ENCODE data around the gene ARL1.
"Not testable (repeated sequence)": the region's sequence is repeated elsewhere in the genome, so short reads cannot be mapped to it uniquely, and the experiment has no call there.

Gene ARL1

DNA sequence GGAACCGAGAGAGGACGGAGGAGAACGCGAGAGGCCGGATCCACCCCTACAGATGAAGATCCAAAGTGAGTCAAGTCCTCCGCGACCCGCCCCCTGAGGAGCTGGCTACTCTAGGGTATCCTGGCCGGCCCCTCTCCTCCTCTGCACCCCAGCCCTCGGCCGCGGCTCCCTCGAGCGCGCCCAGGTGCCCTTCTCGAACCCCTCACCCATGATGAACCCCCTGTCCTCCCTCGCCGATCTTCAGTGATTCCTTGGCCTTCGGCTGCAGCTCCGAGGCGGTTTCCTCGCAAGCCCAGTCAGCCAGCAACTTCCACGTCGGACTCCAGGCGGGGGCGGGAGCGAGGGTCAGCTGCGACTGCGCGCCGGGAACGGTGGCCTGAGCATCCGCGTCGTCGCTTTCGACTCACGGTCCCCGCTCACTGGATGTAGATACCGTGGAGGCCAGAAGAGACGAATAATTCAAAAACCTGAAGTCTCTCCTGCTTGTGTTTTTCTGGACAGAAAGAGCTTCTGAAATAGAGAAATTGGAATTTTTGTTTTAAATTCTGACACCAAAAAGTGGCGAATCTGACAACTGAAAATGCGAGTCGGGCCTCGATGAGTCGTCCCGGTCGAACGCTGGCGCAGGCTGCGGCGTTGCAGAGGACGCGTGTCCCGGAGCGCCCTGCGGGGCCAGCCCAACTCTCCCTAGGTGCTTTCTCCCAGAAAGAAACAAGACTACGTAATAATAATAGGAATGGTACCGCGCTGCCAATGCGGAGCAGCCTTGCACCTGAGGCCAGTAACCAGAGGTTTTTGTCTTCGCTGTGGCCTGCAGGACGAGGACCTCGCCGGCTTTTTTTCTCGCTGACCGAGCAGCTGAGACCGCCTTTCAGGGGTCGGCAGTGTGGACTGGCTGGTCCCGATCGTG, at the start of gene ARL1:
Gene ARL1 (minus strand): TSS at position 337 of the 910 bp plus-strand sequence. CDS start 127 bp downstream, at position 210.
- DNase-seq, result peak; percentile 74 to 86

DNA sequence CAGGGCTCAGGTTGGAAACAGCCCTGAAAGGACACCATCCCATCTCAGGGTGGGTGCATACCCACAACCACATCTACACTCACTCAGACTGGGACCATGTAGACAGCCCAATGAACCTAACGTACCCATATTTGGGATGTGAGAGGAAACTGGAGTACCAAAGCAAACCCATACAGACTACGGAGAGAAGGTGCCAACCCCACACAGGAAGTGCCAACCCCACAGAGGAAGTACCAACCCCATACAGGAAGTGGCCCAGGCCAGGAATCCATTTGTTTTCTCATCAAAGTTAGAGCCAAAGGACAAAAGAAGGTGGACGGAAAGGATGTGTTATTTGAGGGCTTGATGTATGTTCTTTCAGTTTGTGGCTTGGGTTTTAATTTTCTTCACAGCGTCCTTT, 48.1 kb upstream of the ARL1 start:
- DNase-seq, result no peak

DNA sequence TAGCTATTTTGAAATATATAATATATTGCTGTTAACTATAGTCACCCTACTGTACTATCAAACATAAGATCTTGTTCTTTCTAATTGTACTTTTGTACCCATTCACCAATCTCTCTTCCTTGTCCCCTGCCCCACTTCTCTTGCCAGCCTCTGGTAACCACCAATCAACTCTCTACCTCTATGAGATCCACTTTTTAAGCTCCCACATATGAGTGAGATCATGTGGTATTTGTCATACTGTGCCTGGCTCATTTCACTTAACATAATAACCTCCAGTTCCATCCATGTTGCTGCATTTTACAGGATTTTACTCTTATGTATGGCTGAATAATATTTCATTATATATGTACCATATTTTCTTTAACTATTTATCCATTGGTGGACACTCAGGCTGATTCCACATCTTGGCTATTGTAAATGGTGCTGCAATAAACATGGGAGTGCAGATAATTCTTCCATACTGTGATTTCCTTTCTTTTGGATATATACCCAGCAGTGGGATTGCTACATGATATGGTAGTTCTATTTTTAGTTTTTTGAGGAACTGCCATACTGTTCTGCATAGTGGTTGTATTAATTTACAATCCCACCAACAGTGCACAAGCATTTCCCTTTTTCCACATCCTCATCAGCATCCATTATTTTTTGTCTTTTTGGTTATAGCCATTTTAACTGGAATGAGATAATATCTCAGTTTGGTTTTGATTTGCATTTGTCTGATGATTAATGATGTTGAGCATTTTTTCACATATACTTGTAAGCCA, 34.1 kb upstream of the ARL1 start:
- DNase-seq, result no peak

DNA sequence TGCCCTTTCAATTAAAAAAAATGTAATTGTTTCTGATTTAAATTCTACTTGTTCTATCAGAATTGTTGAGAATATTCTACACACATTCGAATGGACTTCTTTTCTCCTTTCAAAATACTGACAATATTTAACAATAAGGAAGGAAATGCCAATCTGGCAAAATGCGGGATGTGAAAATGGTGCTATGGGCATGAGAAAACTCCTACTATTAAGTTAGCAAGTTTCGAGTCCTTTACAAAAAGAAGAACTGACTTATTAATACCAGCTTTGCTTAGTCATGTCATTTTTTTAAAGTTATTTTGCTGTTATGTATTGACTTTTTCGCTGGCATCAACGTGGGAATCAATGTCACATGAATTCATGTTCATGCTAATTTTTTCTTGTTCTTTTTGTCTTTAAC, 31.7 kb upstream of the ARL1 start:
- DNase-seq, result no peak

DNA sequence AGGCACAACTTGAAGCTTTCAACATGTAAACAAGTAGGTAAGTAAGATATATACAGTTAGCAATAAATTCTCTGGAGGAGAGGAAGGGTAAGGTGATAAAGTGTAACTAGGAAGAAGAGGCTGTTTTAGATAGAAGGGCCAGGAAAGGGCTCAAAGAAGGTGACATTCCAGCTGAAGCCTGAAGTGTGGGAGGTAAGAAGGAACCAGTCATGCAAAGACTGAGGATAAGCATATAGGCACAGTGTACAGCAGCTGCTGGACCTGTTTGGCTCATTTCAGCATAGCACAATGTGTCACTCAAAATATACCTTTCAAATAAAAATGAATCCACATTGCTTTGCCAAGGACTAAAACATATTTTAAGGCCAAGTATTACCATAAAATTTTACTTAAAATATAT, 28.6 kb upstream of the ARL1 start:
- DNase-seq, result no peak

DNA sequence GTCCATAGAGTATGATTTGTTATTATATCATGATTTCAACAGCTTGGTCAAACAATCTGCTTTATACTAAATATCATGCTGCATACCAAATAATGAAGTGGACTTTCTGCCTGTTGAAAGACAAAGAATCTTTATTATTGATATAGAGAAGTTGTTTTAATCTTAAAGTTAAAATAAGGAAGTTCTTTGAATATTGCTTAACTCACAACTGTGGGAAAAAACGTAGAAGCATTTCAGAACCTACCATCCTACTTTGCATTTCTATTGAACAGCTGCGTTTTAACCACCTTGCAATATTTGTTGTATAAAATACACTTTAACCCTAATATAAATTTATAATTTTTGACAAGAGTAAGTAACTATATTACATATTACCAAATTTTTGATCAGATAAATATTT, 22.9 kb upstream of the ARL1 start:
- no peak for DNase-seq

DNA sequence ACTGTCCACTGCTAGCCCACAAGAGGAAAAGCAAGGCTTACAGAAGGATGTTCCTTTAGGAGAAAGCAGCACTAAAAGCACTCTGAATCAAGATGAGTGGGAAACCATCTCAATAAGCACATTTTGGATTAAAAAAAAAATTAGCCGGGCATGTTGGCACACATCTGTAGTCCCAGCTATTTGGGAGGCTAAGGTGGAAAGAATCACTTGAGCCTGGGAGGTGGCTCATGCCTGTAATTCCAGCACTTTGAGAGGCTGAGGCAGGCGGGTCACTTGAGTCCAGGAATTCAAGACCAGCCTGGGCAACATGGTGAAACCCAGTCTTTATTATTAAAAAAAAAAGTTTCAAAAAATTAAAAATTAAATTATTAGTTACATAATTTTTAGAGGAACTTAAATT, 17.0 kb upstream of the ARL1 start:
- no peak for DNase-seq

DNA sequence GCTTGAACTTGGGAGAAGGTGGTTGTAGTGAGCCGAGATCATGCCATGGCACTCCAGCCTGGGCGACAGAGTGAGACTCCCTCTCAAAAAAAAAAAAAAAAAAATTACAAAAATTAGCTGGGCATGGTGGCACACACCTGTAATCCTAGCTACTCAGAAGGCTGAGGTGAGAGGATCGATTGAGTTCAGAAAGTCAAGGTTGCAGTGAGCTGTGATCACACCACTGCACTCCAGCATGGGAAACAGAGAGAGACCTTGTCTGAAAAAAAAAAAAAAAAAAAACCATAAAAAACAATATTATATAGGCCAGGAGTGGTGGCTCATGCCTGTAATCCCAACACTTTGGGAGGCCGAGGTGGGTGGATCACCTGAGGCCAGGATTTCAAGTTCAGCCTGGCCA, 14.5 kb upstream of the ARL1 start:
- DNase-seq, result not testable (repeated sequence)

DNA sequence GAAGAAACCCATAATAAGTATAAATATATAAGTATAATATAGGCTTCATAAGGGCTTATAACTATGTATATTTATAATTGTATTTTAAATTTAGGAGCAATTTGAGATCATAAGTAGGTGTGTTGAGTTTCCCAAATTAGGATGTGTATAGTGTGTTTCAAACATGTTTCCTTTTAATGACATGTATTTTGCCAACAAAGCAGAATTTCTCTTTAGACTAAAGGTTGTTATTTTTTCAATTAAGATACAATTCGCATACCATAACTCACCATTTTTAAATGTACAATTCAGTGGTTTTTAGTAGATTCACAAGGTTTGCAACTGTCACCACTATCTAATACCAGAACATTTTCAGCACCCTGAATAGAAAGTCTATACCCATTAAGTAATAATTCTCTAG, 7.7 kb upstream of the ARL1 start:
- DNase-seq, result no peak

DNA sequence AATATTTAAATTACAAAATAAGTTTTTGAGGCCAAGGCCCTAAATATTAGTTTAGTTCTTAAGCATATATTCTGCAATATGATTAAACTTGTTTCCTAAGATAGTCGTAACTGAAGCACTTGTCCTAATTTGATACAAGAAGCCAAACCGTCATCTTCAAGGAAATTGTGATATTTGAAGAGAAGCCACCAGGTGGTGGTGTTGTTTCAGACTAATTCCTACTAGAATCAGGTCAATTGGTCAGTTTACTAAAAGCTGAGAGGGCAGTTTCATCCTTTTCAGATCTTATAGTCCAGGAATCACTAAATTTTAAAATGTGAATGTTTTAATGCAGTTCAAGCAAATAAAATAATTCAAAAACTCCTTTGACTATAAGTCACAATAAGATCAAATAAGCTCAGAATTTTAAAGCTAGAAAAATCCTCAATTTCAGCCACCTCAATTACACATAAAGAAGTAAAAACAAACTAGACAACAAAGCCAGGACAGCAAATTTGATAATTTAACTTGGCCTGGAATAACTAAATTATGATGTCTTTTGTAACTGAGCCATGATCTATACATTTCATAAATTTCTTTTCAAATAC, 7.1 kb upstream of the ARL1 start:
- peak; percentile 33 to 38 for DNase-seq

DNA sequence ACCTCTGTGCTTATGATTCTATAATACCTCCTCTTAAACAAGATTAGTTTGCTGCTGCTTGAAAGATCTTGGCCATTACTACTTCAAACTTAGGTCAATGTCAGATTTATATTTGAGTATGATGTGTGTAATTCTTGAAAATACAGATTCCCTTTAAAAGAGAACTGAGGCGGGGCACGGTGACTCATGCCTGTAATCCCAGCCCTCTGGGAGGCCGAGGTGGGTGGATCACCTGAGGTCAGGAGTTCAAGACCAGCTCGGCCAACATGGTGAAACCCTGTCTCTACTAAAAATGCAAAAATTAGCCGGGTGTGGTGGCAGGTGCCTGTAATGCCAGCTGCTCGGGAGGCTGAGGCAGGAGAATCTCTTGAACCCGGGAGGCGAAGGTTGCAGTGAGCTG, 2.6 kb upstream of the ARL1 start:
- not testable (repeated sequence) for DNase-seq

DNA sequence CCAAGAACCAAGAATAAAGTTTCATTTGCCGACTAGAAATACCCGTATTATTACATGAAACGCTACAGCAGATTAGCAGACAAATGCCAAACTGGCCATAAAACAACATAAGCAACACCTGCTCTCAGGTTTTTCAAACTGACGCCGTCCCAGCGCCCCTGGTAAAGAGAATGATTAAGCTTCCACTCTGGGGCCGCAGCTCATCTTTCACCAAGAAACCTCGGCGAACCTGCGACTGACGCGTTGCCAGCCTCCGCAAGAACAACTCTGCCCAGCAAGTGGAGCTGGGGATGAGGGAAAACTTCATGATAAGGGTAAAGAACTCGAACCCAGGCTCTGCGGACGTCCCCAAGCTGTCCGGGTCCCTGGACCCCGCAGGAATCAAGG, 530 bp downstream of the ARL1 start:
- DNase-seq, result no peak

DNA sequence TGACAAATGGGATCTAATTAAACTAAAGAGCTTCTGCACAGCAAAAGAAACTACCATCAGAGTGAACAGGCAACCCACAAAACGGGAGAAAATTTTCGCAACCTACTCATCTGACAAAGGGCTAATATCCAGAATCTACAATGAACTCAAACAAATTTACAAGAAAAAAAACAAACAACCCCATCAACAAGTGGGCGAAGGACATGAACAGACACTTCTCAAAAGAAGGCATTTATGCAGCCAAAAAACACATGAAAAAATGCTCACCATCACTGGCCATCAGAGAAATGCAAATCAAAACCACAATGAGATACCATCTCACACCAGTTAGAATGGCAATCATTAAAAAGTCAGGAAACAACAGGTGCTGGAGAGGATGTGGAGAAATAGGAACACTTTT, 16.4 kb downstream of the ARL1 start:
- not testable (repeated sequence) for DNase-seq

DNA sequence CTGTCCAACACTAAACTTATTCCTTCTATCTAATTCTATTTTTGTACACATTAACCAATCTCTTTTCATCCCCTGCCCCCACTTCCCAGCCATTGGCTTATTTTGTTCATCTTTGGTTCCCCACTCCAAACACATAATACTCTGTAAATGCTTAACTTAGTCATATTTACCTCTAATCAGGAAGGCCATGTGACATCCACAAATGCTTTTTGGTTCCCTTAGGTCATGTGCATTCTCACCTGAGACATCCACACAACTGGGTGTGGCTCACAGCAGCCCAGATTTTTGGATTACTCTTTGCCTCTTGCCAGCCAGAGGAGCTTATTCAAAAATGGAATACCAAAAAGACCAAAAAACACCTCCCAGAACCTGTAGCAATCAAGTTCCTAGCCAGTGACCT, 28.4 kb downstream of the ARL1 start:
- no peak for DNase-seq

DNA sequence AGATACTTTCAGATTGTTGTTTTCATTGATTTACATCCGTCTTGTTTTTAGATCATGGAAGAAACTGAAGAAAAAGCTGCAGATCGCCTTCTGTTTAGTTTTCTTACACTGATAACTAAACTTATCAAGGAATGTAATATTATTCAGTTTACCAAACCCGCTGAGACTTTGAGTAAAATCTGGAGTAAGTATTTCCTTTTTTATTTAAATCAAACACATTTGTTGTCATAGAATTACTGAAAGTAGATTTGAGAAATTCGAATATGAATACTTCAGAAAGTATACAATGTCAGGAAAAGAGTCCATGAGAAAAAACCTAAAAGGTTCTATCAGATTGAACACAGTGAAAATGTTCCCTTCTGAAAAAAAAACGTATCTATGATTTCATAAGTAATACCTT, 32.0 kb downstream of the ARL1 start:
- no peak for DNase-seq

DNA sequence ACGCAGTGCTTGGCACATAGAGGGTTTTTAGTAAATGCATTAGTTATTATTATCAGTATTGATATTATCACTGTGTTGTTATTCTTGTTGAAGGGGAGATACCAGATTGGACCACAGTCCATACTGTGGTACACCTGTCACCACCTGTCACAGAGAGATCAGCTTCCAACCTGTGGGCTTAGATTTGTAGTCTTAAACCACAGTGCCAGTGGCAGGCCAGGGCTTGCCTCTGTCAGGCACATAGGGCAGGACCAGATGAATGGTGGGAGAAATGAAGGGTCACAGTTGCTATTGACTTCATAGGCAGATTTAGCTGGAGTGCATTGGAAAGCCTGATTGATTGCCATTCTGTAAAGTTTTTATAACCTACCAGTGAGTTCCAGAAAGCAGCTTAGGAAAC, 35.1 kb downstream of the ARL1 start:
- DNase-seq, result no peak

DNA sequence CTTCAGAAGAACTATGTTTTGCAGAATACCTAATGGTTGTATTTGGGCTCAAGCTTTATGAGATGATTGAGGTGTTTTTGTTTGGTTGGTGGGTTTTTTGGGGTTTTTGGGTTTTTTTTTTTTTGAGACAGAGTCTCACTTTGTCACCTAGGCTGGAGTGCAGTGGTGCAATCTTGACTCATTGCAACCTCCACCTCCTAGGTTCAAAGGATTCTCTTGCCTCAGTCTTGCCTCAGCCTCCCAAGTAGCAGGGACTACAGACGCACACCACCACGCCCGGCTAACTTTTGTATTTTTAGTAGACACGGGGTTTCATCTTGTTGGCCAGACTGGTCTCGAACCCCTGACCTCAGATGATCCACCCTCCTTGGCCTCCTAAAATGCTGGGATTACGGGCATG, 39.6 kb downstream of the ARL1 start:
- no peak for DNase-seq

DNA sequence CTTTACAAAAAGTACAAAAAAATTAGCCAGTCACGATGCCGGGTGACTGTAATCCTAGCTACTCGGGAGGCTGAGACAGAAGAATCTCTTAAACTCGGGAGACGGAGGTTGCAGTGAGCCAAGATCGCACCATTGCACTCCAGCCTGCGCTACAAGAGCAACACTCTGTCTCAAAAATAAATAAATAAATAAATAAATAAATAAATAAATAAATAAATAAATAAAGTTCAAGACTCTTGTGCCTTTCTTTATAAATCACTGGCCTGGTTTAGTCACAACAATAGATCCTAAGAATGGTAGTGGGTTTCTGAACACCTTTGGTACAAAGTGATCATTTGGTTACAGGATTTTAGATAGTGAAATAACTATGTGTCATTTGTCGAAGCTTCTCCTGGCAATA, 46.1 kb downstream of the ARL1 start:
- DNase-seq, result no peak

DNA sequence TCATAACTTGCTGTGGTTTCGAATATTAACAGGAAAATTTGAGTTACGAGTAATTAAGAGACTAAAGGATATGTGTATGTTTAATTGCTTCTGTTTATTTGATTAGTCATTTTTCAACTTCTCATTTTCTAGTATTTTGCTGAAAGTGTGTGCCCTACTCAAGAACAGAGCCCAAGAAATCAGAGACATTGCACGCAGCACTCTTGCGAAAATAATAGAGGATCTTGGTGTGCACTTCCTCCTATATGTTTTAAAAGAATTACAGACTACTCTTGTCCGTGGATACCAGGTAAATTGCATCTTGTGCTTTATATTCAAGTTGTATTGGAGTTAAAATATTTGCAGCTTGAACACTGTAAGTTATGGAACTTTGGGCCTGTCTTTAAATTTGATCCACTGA, 50.8 kb downstream of the ARL1 start:
- no peak for DNase-seq

DNA sequence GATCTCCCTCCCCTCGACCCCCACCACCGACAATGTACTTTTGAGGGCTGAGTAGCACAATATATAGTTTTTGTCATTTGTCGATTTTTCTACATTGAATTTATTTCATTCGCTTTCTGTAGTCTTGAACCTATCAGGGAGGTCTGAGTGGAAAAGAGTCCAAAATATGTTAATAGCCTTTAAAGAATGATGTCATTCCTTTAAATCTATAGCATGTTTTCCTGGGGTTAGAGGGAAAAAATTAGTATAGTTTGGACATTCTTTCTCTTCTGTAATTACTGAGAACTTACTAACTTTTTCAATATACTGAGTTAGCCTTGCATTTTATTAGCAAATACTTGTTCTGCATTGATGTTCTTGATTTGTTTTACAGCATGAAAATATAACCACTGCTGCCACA, 55.9 kb downstream of the ARL1 start:
- no peak for DNase-seq

DNA sequence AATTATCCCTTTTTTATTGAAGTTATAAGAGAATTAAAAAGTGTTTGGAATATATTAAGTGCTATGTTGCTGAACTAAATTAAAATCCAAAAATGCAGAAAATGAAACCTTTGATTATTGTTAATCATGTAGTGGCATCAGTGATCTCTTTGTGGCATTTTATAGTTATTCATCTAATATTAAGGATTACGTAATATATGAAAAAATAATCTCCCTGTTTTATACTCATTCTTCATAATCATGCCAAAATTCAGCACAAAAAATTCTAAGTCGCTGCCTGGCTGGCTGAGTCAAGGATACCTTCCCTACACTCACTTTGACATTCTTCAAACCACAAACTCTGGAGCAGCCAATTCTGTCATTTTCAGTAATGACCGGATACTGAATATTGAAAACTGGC, 63.7 kb downstream of the ARL1 start:
- DNase-seq, result no peak
